ENCODE results near the gene CPSF4L. TPM values are rescaled to one million over a fixed set of nuclear protein-coding genes. Genes with fewer than 3 reads are reported as not detected.

Gene CPSF4L
- total and polyA plus RNA-seq, 2 of the 13 experiments (the other 11 are each of a cell fraction or from before 2014, with no cell fraction given) = 0.73 to 1.6 TPM

DNA sequence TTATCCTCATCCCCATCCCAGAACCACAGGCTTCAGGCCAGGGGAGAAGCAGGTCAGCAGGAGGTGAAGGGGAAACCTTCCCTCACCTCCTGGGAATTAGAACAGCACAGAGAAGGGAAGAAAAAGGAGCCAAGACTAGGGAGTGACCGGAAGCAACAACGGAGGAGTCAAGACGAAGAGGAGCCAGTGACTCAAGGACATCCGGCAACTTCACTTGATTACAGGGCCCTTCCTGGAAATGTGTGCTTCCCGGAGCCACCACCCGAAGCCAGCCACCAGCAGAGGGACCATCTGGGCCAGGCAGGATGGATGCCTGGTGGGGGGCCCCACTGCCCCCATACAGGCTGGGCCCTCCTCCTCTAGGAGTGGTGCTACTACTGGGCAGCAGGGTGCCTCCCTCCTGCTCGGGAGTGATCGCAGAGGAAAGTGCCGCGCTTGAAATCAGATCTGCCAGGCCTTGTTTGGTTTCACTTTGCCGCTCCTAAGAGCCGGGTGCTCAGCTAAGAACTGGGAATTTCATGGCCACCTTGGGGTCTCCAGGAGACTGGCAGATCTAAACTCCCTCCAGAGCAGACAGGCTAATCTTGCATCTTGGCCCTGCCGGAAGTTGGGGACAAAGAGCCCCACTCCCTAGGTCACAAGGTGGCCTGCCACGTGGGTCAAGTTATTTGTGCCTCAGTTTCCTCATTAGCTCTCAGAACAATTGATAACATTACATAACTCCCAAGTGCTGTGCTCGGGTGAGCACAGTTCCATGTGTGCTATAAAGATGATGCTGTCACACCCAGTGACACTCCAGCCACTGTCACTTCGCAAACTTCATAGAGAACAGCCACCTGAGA is 43.5 kb upstream of the CPSF4L start:
- in situ Hi-C loops (cut with HindIII; ENCODE audit: extremely low pct_ligation_motif_present, low pct_unique_long_range_greater_than_20kb) = no loop called here
- no TSS peak for BruUV-seq (replicated peaks)
- POLR2A ChIA-PET = interaction anchor here (8.2 kb wide), 1 partner anchor 43 kb away, joined by 204 read pairs; the partner anchor contains the start of gene CPSF4L
- TF ChIP-seq STAG1 (CRISPR knock-in tag; IDR thresholded peaks at IDR 0.05) = peak; percentile 22; the same call in 1 of the 2 replicates
- TF ChIP-seq, protein P1, sequence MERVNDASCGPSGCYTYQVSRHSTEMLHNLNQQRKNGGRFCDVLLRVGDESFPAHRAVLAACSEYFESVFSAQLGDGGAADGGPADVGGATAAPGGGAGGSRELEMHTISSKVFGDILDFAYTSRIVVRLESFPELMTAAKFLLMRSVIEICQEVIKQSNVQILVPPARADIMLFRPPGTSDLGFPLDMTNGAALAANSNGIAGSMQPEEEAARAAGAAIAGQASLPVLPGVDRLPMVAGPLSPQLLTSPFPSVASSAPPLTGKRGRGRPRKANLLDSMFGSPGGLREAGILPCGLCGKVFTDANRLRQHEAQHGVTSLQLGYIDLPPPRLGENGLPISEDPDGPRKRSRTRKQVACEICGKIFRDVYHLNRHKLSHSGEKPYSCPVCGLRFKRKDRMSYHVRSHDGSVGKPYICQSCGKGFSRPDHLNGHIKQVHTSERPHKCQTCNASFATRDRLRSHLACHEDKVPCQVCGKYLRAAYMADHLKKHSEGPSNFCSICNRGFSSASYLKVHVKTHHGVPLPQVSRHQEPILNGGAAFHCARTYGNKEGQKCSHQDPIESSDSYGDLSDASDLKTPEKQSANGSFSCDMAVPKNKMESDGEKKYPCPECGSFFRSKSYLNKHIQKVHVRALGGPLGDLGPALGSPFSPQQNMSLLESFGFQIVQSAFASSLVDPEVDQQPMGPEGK (CRISPR knock-in tag; IDR thresholded peaks at IDR 0.05) = peak; percentile 93
- TF ChIP-seq IRF2 (CRISPR knock-in tag; IDR thresholded peaks at IDR 0.05) = 0 out of 2 replicates have a peak, but pooled peaks have one; percentile 33
- 0 out of 2 replicates have a peak, but pooled peaks have one; percentile 52 for TF ChIP-seq ZNF230 (CRISPR knock-in tag; IDR thresholded peaks at IDR 0.05)
- 0 out of 2 replicates have a peak, but pooled peaks have one; percentile 15 for TF ChIP-seq MYC (CRISPR knock-in tag; IDR thresholded peaks at IDR 0.05; ENCODE audit: borderline replicate concordance)
- TF ChIP-seq RBFOX2 (IDR thresholded peaks at IDR 0.05; ENCODE audit: low read depth, low read length) = 0 out of 2 replicates have a peak, but pooled peaks have one; percentile 22
- TF ChIP-seq, protein P2, sequence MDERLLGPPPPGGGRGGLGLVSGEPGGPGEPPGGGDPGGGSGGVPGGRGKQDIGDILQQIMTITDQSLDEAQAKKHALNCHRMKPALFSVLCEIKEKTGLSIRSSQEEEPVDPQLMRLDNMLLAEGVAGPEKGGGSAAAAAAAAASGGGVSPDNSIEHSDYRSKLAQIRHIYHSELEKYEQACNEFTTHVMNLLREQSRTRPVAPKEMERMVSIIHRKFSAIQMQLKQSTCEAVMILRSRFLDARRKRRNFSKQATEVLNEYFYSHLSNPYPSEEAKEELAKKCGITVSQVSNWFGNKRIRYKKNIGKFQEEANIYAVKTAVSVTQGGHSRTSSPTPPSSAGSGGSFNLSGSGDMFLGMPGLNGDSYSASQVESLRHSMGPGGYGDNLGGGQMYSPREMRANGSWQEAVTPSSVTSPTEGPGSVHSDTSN (CRISPR knock-in tag; IDR thresholded peaks at IDR 0.05) = no peak
- TF ChIP-seq PRMT3 (CRISPR knock-in tag; IDR thresholded peaks at IDR 0.05; ENCODE audit: borderline replicate concordance, low read depth) = no peak
- peak; percentile 76 for TF ChIP-seq AGO2 (optimal IDR thresholded peaks at IDR 0.05; ENCODE audit: low read depth, low read length)
- TF ChIP-seq, protein P3, sequence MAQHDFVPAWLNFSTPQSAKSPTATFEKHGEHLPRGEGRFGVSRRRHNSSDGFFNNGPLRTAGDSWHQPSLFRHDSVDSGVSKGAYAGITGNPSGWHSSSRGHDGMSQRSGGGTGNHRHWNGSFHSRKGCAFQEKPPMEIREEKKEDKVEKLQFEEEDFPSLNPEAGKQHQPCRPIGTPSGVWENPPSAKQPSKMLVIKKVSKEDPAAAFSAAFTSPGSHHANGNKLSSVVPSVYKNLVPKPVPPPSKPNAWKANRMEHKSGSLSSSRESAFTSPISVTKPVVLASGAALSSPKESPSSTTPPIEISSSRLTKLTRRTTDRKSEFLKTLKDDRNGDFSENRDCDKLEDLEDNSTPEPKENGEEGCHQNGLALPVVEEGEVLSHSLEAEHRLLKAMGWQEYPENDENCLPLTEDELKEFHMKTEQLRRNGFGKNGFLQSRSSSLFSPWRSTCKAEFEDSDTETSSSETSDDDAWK (CRISPR knock-in tag; IDR thresholded peaks at IDR 0.05) = no peak
- TF ChIP-seq, protein P4, sequence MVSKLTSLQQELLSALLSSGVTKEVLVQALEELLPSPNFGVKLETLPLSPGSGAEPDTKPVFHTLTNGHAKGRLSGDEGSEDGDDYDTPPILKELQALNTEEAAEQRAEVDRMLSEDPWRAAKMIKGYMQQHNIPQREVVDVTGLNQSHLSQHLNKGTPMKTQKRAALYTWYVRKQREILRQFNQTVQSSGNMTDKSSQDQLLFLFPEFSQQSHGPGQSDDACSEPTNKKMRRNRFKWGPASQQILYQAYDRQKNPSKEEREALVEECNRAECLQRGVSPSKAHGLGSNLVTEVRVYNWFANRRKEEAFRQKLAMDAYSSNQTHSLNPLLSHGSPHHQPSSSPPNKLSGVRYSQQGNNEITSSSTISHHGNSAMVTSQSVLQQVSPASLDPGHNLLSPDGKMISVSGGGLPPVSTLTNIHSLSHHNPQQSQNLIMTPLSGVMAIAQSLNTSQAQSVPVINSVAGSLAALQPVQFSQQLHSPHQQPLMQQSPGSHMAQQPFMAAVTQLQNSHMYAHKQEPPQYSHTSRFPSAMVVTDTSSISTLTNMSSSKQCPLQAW (CRISPR knock-in tag; IDR thresholded peaks at IDR 0.05) = no peak
- no peak for TF ChIP-seq TGIF2 (CRISPR knock-in tag; IDR thresholded peaks at IDR 0.05)
- TF ChIP-seq KDM4B (CRISPR knock-in tag; IDR thresholded peaks at IDR 0.05) = 0 out of 2 replicates have a peak, but pooled peaks have one; percentile 21
- 0 out of 2 replicates have a peak, but pooled peaks have one; percentile 55 for TF ChIP-seq ZNF619 (CRISPR knock-in tag; IDR thresholded peaks at IDR 0.05)
- 0 out of 2 replicates have a peak, but pooled peaks have one; percentile 43 for TF ChIP-seq ZBTB38 (CRISPR knock-in tag; IDR thresholded peaks at IDR 0.05)
- no peak for TF ChIP-seq ZKSCAN1 (IDR thresholded peaks at IDR 0.05; ENCODE audit: low read length)
- TF ChIP-seq TBL1XR1 (IDR thresholded peaks at IDR 0.05; ENCODE audit: borderline replicate concordance, low read length, partially characterized antibody) = no peak

More for the DNA sequence above, 43.5 kb upstream of the CPSF4L start:
- peak overlapping the region; percentile 21; the same call in 1 of the 2 replicates for H3K4me2 ChIP-seq (ENCODE audit: low read depth, low read length)
- no peaks in the 10 kb centered on the region; a peak in 1 of 5 replicates for H3K27me3 ChIP-seq (ENCODE audit: control insufficient read depth in 1 of 2, insufficient read depth in 2 of 2, low read length in 2 of 2)
- CTCF ChIA-PET (ENCODE audit: low intra/inter-chr PET ratio, low total read pairs) = no interaction called here
- no peak for FAIRE-seq
- ATAC-seq = 0 out of 3 replicates have a peak, but pooled peaks have one; percentile 5
- peaks cover 52% of the 10 kb centered on the region for H4K20me1 ChIP-seq (ENCODE audit: insufficient read depth, low read length)
- H2AFZ ChIP-seq (ENCODE audit: low read length) = no peak overlapping the region
- peak overlapping the region in 1 of 3 experiments; percentile 22; a peak in 1 of 6 replicates for H3K4me3 ChIP-seq (replicated peaks in 1 of 3; ENCODE audit: insufficient read depth in 1 of 3, low read depth in 2 of 3, low read length in 3 of 3)
- no peaks in the 10 kb centered on the region for H3K9me3 ChIP-seq (ENCODE audit: low read length)
- H3K36me3 ChIP-seq (replicated peaks in 1 of 2; ENCODE audit: control insufficient read depth in 1 of 2, insufficient read depth in 2 of 2, low read length in 2 of 2) = peaks cover 5 to 10% of the 10 kb centered on the region in 2 experiments; a peak in 3 of 5 replicates
- DNase-seq (ENCODE audit: low spot score) = no peak
- intact Hi-C loops (cut with micrococcal nuclease; ENCODE audit: unreplicated experiment) = no loop called here
- 84% methylated on average over 15 of the region's 16 CpGs for WGBS (ENCODE audit: low lambda C conversion rate)
- H3K79me2 ChIP-seq (ENCODE audit: insufficient read depth, low read length) = peaks cover 90% of the 10 kb centered on the region
- no peak overlapping the region for H3K9ac ChIP-seq (ENCODE audit: insufficient read depth, low read depth, low read length)
- H3K4me1 ChIP-seq (ENCODE audit: insufficient read depth, low read length) = peaks cover 85% of the 10 kb centered on the region
- no peak overlapping the region for H3K27ac ChIP-seq (ENCODE audit: extremely low read length, insufficient read depth, low read length)

Measured in HepG2 (cell line).